ENCODE results near the gene RPS6KA2.

Gene RPS6KA2

GRCh38 chr6:166434336-166434735 lies 192.7 kb downstream of the RPS6KA2 start:
- in situ Hi-C loops (cut with MboI; ENCODE audit: low pct_unique_long_range_greater_than_20kb, low sequenced_read_pairs): loop anchor here (25.0 kb wide), 1 partner anchor 328 kb away; no protein-coding TSS in a partner anchor
- DNase-seq: no peak

- in situ Hi-C loops (cut with MboI; ENCODE audit: low pct_unique_long_range_greater_than_20kb, low sequenced_read_pairs): loop anchor here (25.0 kb wide), 1 partner anchor 329 kb away; no protein-coding TSS in a partner anchor
- no peak for DNase-seq
Measured at GRCh38 chr6:166433096-166433495, 194.0 kb downstream of the RPS6KA2 start.

DNA sequence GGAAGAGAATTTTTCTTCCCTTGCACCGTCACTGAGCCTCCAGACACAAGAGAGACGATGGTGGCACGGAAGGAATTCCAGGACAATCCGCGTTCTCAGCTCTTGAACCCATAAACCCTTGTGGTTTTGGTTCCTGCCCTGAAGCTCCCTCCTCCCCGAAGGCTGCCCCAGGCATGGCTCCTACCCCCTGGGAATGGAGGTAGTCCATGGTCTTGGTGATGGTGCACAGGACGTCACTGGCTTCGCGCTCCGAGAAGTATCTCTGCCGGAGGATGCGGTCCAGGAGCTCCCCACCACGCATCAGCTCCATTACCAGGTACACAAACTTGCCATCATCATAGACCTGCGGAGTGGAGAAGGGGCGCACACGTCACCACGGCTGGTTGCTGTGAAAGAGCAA lies 196.8 kb downstream of the RPS6KA2 start:
- no peak for DNase-seq
- in situ Hi-C loops (cut with MboI; ENCODE audit: low pct_unique_long_range_greater_than_20kb, low sequenced_read_pairs): loop anchor here (25.0 kb wide), 1 partner anchor 332 kb away; no protein-coding TSS in a partner anchor

GRCh38 chr6:166424431-166424830 lies 202.6 kb downstream of the RPS6KA2 start:
- in situ Hi-C loops (cut with MboI; ENCODE audit: low pct_unique_long_range_greater_than_20kb, low sequenced_read_pairs): no loop called here
- DNase-seq: no peak

- in situ Hi-C loops (cut with MboI; ENCODE audit: low pct_unique_long_range_greater_than_20kb, low sequenced_read_pairs): no loop called here
- no peak for DNase-seq
Measured at GRCh38 chr6:166423781-166424180, 203.3 kb downstream of the RPS6KA2 start.

- in situ Hi-C loops (cut with MboI; ENCODE audit: low pct_unique_long_range_greater_than_20kb, low sequenced_read_pairs): no loop called here
- no peak for DNase-seq
Measured at GRCh38 chr6:166423051-166423745, 203.9 kb downstream of the RPS6KA2 start.

DNA sequence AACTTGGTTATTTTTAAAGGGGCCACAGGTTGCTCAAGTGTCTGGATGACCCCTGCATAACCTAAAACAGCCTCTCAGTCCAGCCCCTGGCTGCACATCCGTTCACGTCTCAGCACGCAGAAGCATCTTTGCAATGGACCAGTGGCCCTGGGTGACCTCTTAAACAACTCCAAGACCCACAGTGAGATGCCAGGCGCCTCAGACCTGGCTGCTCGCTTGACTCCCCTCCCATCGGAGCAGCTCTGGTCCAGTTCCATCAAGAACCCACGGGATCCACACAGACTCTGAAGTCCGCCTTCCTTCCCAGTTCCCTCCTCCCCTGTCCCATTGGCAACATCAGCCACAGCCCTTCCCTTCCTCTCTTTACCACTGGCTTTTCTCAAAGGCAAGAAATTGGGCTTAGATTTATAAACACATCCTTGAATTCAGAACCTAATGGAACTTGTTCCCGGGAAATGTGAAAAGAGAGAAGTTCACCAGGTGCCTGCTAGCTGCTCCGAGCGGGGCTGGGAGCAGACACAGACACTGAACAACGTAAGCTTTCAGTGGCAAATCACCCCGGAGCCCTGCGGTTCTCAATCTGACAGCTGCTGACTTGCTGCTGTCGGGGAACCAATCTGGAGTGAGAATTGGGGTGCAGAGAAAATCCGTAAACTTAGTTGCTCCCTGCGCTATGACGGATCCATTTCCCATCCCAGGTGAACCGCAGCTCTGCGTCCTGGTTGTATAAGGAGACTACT lies 204.7 kb downstream of the RPS6KA2 start:
- in situ Hi-C loops (cut with MboI; ENCODE audit: low pct_unique_long_range_greater_than_20kb, low sequenced_read_pairs): no loop called here
- DNase-seq: no peak

- no peak for DNase-seq
- in situ Hi-C loops (cut with MboI; ENCODE audit: low pct_unique_long_range_greater_than_20kb, low sequenced_read_pairs): no loop called here
Measured at GRCh38 chr6:166420351-166420750, 206.7 kb downstream of the RPS6KA2 start.

DNA sequence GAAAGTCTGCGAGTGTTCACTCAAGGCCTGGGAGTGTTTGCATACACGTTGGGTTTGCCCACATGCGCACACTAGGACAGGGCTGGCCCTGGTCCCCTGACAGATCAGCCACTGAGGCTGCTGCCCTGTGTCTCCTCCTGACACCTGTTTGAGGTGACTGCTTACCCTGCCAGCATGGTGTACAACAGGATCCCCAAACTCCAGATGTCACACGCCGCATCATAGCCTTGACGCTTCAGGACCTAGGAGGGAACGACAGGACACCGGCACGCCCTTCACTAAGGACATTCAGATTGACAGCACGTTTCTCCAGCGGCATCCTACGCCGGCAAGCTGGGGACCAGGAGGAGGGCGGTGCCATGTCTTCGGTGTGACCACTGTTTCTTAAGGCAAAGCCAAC lies 207.3 kb downstream of the RPS6KA2 start:
- in situ Hi-C loops (cut with MboI; ENCODE audit: low pct_unique_long_range_greater_than_20kb, low sequenced_read_pairs): no loop called here
- no peak for DNase-seq

DNA sequence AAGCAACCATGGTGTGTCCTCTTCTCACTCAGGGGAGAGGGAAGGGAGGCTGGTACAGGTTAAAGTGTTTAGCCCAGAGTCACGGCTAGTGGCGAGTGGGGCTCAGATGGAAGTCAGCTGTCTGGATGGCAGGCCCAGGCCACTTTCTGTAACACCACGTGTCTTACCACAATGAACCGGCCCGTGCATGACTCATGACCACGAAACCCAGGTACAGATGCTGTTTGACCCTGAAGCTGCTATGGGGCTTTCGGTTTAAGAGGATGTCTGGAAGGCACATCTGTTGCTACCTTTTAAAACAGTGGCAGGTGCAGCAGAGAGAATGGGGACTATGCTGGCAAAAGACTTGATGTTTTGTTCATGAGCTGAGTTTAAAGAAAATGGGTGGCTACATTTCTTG lies 207.8 kb downstream of the RPS6KA2 start:
- peak; percentile 26 for DNase-seq
- in situ Hi-C loops (cut with MboI; ENCODE audit: low pct_unique_long_range_greater_than_20kb, low sequenced_read_pairs): no loop called here

GRCh38 chr6:166418691-166419143 lies 208.3 kb downstream of the RPS6KA2 start:
- DNase-seq: no peak
- in situ Hi-C loops (cut with MboI; ENCODE audit: low pct_unique_long_range_greater_than_20kb, low sequenced_read_pairs): no loop called here

GRCh38 chr6:166417285-166417691 lies 209.8 kb downstream of the RPS6KA2 start:
- DNase-seq: no peak
- in situ Hi-C loops (cut with MboI; ENCODE audit: low pct_unique_long_range_greater_than_20kb, low sequenced_read_pairs): no loop called here

- in situ Hi-C loops (cut with MboI; ENCODE audit: low pct_unique_long_range_greater_than_20kb, low sequenced_read_pairs): no loop called here
- DNase-seq: no peak
Measured at GRCh38 chr6:166415833-166416347, 211.2 kb downstream of the RPS6KA2 start.

- no peak for DNase-seq
- in situ Hi-C loops (cut with MboI; ENCODE audit: low pct_unique_long_range_greater_than_20kb, low sequenced_read_pairs): no loop called here
Measured at GRCh38 chr6:166415306-166415705, 211.7 kb downstream of the RPS6KA2 start.

GRCh38 chr6:166413491-166413951 lies 213.5 kb downstream of the RPS6KA2 start:
- in situ Hi-C loops (cut with MboI; ENCODE audit: low pct_unique_long_range_greater_than_20kb, low sequenced_read_pairs): no loop called here
- no peak for DNase-seq

- DNase-seq: no peak
- in situ Hi-C loops (cut with MboI; ENCODE audit: low pct_unique_long_range_greater_than_20kb, low sequenced_read_pairs): no loop called here
Measured at GRCh38 chr6:166412911-166413384, 214.1 kb downstream of the RPS6KA2 start.

GRCh38 chr6:166412156-166412910 lies 214.7 kb downstream of the RPS6KA2 start:
- in situ Hi-C loops (cut with MboI; ENCODE audit: low pct_unique_long_range_greater_than_20kb, low sequenced_read_pairs): no loop called here

DNA sequence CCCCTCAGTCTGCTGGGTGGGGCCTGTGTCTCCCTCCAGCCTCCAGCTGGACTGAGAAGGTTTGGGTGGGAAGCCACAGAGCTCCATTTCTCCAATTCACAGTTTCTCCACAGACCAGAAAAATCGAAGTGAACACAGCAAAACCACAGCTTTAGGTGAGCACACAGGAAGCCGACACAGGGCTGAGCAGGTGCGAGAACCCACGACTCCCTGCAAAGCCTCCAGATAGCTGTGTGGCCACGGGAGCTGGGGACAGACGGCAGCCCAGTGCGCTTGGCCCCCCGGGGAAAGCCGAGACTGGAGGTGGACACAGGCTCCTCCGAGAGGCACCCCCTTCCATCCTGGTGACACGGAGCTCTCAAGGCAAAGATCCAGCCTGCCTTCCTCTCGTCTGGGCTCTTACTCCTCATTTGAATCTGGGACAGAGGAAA lies 215.3 kb downstream of the RPS6KA2 start:
- in situ Hi-C loops (cut with MboI; ENCODE audit: low pct_unique_long_range_greater_than_20kb, low sequenced_read_pairs): no loop called here
- no peak for DNase-seq

More at GRCh38 chr6:166412156-166412910, 214.7 kb downstream of the RPS6KA2 start:
- DNase-seq: no peak

DNA sequence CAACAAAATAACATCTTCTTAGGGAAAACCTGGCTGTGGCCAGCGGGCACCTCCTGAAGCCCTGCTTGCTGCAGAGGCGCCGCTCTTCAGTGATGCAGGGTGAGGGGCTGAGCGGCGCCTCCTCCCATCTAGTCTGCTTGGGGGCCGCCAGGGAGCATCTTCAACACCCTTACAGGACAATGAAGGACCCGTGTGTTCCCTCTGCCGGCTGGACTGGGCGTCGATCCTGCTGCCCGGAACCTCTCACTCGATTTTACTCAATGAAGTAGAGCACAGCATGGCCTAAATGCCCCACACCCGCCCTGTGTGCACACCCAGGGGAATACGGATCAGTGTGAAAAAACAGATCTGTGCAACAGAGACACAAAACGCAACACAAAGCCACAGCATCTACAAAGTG lies 215.8 kb downstream of the RPS6KA2 start:
- in situ Hi-C loops (cut with MboI; ENCODE audit: low pct_unique_long_range_greater_than_20kb, low sequenced_read_pairs): no loop called here

More for the DNA sequence above, 215.8 kb downstream of the RPS6KA2 start:
- no peak for DNase-seq

All from KBM-7 (cell line).